GM12874 (cell line): Measurements from ENCODE around the gene BRPF3.

Experiments
- TF ChIP-seq, protein P1 (sequence below): IDR thresholded peaks from 2 replicates; pipeline ENCODE4 v1.5.1; 2011; ENCODE audit warnings: low read depth, mild to moderate bottlenecking, control low read depth, low read length, moderate library complexity; ENCODE audit not compliant: insufficient read depth

The BRPF3 gene

DNA sequence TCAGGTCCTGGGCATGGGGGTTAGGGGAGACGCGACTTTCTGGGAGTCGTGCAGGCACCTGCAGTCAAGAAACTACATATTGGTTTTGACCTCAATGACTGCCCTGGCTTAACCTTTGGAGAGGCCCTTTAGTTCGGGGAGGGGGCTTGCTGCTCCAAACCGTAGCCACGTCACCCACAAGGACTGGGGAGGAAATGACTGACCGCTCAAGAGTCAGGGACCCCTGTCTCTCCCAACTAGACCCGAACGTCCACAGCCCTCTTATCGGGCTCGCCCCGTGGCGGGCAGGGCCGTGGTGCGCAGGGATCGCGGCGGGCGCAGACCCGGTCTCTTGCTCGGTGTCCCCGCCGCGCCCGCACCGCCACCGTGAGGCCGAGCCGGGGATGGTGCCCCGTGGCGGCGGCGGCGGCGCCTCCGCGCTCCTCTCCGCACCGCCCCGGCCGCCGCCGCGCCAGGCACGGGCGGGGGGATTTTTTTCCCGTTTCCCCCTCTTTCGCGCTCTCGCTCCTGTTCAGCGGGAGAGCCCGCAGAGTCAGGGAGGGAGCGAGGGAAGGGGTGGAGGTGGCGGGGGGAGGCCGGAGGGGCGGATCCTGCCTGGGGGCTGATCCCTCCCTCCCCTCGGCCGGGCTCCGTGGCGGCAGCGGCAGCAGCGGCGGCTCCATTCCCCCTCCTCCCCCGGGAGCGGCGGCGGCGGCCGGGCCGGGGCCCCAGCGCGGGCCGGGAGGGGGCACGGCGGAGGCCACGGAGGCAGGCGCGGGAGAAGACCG lies at the start of gene BRPF3:
Gene BRPF3, plus strand, starts transcription at position 632 of the 767 bp plus-strand sequence. CDS start 3,579 bp downstream, outside the sequence.
- TF ChIP-seq, protein P1, sequence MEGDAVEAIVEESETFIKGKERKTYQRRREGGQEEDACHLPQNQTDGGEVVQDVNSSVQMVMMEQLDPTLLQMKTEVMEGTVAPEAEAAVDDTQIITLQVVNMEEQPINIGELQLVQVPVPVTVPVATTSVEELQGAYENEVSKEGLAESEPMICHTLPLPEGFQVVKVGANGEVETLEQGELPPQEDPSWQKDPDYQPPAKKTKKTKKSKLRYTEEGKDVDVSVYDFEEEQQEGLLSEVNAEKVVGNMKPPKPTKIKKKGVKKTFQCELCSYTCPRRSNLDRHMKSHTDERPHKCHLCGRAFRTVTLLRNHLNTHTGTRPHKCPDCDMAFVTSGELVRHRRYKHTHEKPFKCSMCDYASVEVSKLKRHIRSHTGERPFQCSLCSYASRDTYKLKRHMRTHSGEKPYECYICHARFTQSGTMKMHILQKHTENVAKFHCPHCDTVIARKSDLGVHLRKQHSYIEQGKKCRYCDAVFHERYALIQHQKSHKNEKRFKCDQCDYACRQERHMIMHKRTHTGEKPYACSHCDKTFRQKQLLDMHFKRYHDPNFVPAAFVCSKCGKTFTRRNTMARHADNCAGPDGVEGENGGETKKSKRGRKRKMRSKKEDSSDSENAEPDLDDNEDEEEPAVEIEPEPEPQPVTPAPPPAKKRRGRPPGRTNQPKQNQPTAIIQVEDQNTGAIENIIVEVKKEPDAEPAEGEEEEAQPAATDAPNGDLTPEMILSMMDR: peak; percentile 69

DNA sequence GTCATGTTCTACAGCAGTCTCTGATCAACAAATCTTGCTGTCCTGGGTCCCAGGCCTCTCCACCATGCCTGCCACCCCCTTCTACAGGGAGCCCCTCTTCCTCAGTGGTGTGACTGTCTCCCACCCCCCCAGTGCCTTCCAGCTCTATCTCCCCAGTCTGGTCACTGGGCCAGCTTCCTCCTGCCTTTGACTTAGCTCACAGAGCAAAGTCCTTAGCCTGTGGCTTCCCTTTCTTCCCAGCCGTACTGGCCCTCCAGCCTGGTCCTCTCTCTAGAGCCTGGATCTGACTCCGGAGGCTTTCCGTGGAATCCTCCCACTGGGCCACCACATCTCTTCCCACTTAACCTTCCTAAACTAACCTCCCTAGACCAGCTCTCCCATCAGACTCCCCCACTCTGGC lies 49.2 kb upstream of the BRPF3 start:
- TF ChIP-seq, protein P1: no peak

GRCh38 chr6:36149476-36149875 lies 47.1 kb upstream of the BRPF3 start:
- TF ChIP-seq, protein P1: no peak

DNA sequence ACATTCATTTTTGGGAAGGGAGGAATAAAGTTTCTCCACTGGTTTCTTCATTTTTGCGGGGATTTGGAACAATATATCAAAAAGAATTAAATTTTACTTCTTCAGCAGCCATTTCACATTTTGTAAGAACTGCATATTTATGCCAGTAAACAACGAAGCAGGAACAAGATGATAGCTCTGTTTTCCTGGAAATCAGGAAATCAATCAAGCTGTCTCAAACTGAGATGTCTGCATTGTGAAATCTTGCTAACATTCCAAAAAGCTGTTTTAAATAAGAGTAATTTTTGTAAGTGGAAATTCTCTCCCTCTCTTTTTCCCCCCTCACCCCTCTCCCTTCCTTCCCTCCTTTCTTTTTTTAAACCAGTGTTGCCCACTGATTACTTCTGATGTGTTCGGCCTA lies 46.3 kb upstream of the BRPF3 start:
- TF ChIP-seq, protein P1: no peak

GRCh38 chr6:36154286-36154685 lies 42.3 kb upstream of the BRPF3 start:
- TF ChIP-seq, protein P1: no peak

DNA sequence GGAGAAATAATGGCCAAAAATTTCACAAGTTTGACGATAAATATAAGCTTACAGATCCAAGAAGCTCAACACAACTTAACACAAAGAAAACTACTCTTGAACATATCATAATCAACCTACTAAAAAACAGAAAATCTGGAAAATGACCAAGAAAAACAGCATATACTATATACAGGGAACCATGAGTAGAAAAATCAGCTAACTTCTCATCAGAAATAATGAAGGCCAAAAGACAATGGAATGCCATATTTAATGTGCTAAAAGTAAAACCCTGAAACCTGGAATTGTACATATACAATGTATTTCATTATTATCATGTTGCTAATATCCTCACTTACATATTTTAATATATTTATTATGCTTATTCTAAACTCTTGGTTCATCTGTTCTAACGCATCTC lies 40.9 kb upstream of the BRPF3 start:
- TF ChIP-seq, protein P1: no peak

- TF ChIP-seq, protein P1: no peak
These were observed 36.3 kb upstream of the BRPF3 start for GRCh38 chr6:36160147-36160760.
